AG09319 (cell line): ENCODE measurements around the gene MAN2A2.

Source experiments
- DNase-seq: peaks from one replicate; pipeline ENCODE4 v3.0.0-alpha.2; 2010; ENCODE audit warnings: low read depth; ENCODE audit errors: extremely low read depth
- CTCF ChIP-seq: IDR thresholded peaks from 2 replicates; pipeline ENCODE4 v1.5.1; 2011; ENCODE audit warnings: low read depth, mild to moderate bottlenecking, inconsistent platforms, low read length, moderate library complexity

MAN2A2 gene

GRCh38 chr15:90866800-90867199 is 36.3 kb upstream of the MAN2A2 start:
- TF ChIP-seq CTCF, result no peak
- no peak for DNase-seq

- TF ChIP-seq CTCF, result no peak
- no peak for DNase-seq
These were observed 34.8 kb upstream of the MAN2A2 start, which contains the start of gene FURIN for GRCh38 chr15:90868261-90868689. Gene FURIN (plus strand): TSS chr15:90868588. CDS start chr15:90875741, 7,153 bp downstream.

- DNase-seq, result no peak
- TF ChIP-seq CTCF, result no peak
These were observed 34.0 kb upstream of the MAN2A2 start for GRCh38 chr15:90869140-90869541.

- no peak for DNase-seq
- no peak for TF ChIP-seq CTCF
These were observed 33.3 kb upstream of the MAN2A2 start for GRCh38 chr15:90869601-90870353.

GRCh38 chr15:90870354-90871138 is 32.6 kb upstream of the MAN2A2 start:
- DNase-seq, result no peak

GRCh38 chr15:90871139-90871715 is 31.9 kb upstream of the MAN2A2 start:
- no peak for TF ChIP-seq CTCF
- no peak for DNase-seq

More at GRCh38 chr15:90870354-90871138, 32.6 kb upstream of the MAN2A2 start:
- no peak for TF ChIP-seq CTCF
